B cell (primary cell): ENCODE data around the gene TRPC6. TPM values are rescaled to one million over a fixed set of nuclear protein-coding genes. Genes with fewer than 3 reads are reported as not detected.
A peak's percentile ranks its signal among the peaks of the same experiment; 100 is the strongest.

Experiments
- ATAC-seq: fragments of 200-7000 bp; cut with Tn5 transposase; one replicate; pipeline ENCODE4 v1.10.0; 2021; ENCODE audit warnings: low read depth, mild to moderate bottlenecking, moderate number of reproducible peaks, moderate library complexity
- CTCF ChIA-PET: fragments of 350-600 bp; sonication (Branson Sonifier 250); formaldehyde crosslinking; loops from one replicate; lab custom pipeline; 2021; ENCODE audit warnings: antibody characterized with exemption, inconsistent platforms; lab: Charles Lee
- POLR2A ChIA-PET: fragments of 350-600 bp; sonication (Branson Sonifier 250); formaldehyde crosslinking; loops from one replicate; lab custom pipeline; 2021; ENCODE audit warnings: antibody characterized with exemption; lab: Charles Lee
- DNase-seq: peaks from one replicate; pipeline ENCODE4 v3.0.0; 2013
- H2AFZ ChIP-seq: 2 replicates; pipeline ENCODE4 v1.6.1; 2012; ENCODE audit warnings: mild to moderate bottlenecking, low read depth, low read length; ENCODE audit not compliant: insufficient read depth, poor library complexity, severe bottlenecking
- H3K27ac ChIP-seq, 2 donors: 1 replicate in 1 of 2; 2 replicates in 1 of 2; pipeline ENCODE4 v1.5.1; 2012 to 2013; ENCODE audit warnings: low read length in 2 of 2, mild to moderate bottlenecking in 2 of 2, moderate library complexity in 1 of 2
- H3K27me3 ChIP-seq, 4 experiments: fragments of 200-600 bp in 1 of 4; sonication (generic) in 1 of 4; replicated peaks in 1 of 4; 1 replicate in 2 of 4; 2 replicates in 2 of 4; pipeline versions ENCODE4 v1.6.1 to v1.7.0; 2013 to 2016; ENCODE audit warnings: low read length in 3 of 4, mild to moderate bottlenecking in 2 of 4, mixed read lengths in 1 of 4, moderate library complexity in 1 of 4; ENCODE audit not compliant: insufficient read depth in 4 of 4, control insufficient read depth in 3 of 4; ENCODE audit errors: control extremely low read depth in 1 of 4
- H3K36me3 ChIP-seq, 2 experiments: replicated peaks in 1 of 2; 1 replicate in 1 of 2; 2 replicates in 1 of 2; pipeline versions ENCODE4 v1.6.1 to v1.7.1; 2013; ENCODE audit warnings: low read length in 1 of 2; ENCODE audit not compliant: insufficient read depth in 2 of 2, control insufficient read depth in 1 of 2; ENCODE audit errors: control extremely low read depth in 1 of 2, extremely low read depth in 1 of 2
- H3K4me1 ChIP-seq, 2 donors: fragments of 200-600 bp in 1 of 2; sonication (generic) in 1 of 2; 1 replicate in 1 of 2; 2 replicates in 1 of 2; pipeline versions ENCODE4 v1.5.1 to v1.6.1; 2013 to 2017; ENCODE audit warnings: low read length in 2 of 2; ENCODE audit not compliant: control insufficient read depth in 2 of 2, insufficient read depth in 2 of 2
- H3K4me2 ChIP-seq: replicated peaks from 2 replicates; pipeline ENCODE3; 2012; ENCODE audit warnings: mild to moderate bottlenecking, low read depth, low read length; ENCODE audit not compliant: poor library complexity, severe bottlenecking
- H3K4me3 ChIP-seq, 5 experiments: fragments of 200-600 bp in 1 of 5; sonication (generic) in 1 of 5; 1 replicate in 3 of 5; 2 replicates in 2 of 5; pipeline versions ENCODE4 v1.5.1 to v1.7.0; 2011 to 2016; ENCODE audit warnings: low read length in 4 of 5, mild to moderate bottlenecking in 4 of 5, low read depth in 2 of 5, control low read depth in 1 of 5, moderate library complexity in 1 of 5; ENCODE audit not compliant: insufficient read depth in 1 of 5; ENCODE audit errors: control extremely low read depth in 1 of 5, extremely low read depth in 1 of 5
- H3K79me2 ChIP-seq: fragments of 200-600 bp; sonication (generic); one replicate; pipeline ENCODE4 v1.6.0; 2016; ENCODE audit warnings: low read length; ENCODE audit not compliant: control insufficient read depth, insufficient read depth
- H3K9ac ChIP-seq: fragments of 200-600 bp; sonication (generic); 2 replicates; pipeline ENCODE4 v1.6.1; 2017; ENCODE audit warnings: mild to moderate bottlenecking, low read length, moderate library complexity
- H3K9me3 ChIP-seq, 3 donors: one replicate each; pipeline versions ENCODE4 v1.6.1 to v1.7.1; 2013; ENCODE audit warnings: low read length in 2 of 3; ENCODE audit not compliant: control insufficient read depth in 2 of 3, insufficient read depth in 1 of 3; ENCODE audit errors: control extremely low read depth in 1 of 3
- H4K20me1 ChIP-seq: 2 replicates; pipeline ENCODE4 v1.6.0; 2012; ENCODE audit warnings: mild to moderate bottlenecking, low read length; ENCODE audit not compliant: insufficient read depth, control insufficient read depth, poor library complexity, severe bottlenecking
- H3K27ac Mint-ChIP-seq: one replicate; pipeline ENCODE4 v1.8.0; 2021; ENCODE audit warnings: mixed read lengths
- H3K27me3 Mint-ChIP-seq: one replicate; pipeline ENCODE4 v1.8.0; 2021; ENCODE audit warnings: mixed read lengths
- H3K4me1 Mint-ChIP-seq: one replicate; pipeline ENCODE4 v1.8.0; 2021; ENCODE audit warnings: mixed read lengths
- H3K4me3 Mint-ChIP-seq: one replicate; pipeline ENCODE4 v1.8.0; 2021; ENCODE audit warnings: mixed read lengths
- H3K9me3 Mint-ChIP-seq: one replicate; pipeline ENCODE4 v1.8.0; 2022; ENCODE audit warnings: mixed read lengths; ENCODE audit not compliant: insufficient read depth
- EZH2 ChIP-seq: IDR thresholded peaks from 2 replicates; pipeline ENCODE4 v1.6.1; 2012; ENCODE audit warnings: borderline replicate concordance, low read depth, mild to moderate bottlenecking, moderate library complexity, low read length; ENCODE audit not compliant: insufficient read depth, poor library complexity, severe bottlenecking
- WGBS: methylation state at CpG from one replicate; pipeline ENCODE4 v1.1.5; 2013; ENCODE audit warnings: missing lambda C conversion rate; ENCODE audit not compliant: insufficient coverage; 5-methylcytosine and 5-hydroxymethylcytosine counted together
- intact Hi-C: fragments of 100-400 bp; cut with micrococcal nuclease; formaldehyde crosslinking; loops from one replicate; pipeline ENCODE4 v1.10.0; 2022
- polyA minus RNA-seq: library from RNA; depleted of rRNA, polyadenylated mRNA; stranded (reverse); fragments of >200 nt; gene quantifications from 2 replicates; pipeline ENCODE4 v1.2.3, GENCODE V29; 2012
- polyA plus RNA-seq: library from polyadenylated mRNA; depleted of rRNA; stranded (reverse); fragments of >200 nt; gene quantifications from 2 replicates; pipeline ENCODE4 v1.2.3, GENCODE V29; 2012
- total RNA-seq, 2 donors: library from RNA; stranded (reverse); fragments of 120-200 nt in 1 of 2; gene quantifications; 1 replicate in 1 of 2; 2 replicates in 1 of 2; pipeline versions ENCODE4 v1.2.3 to v1.2.4, GENCODE V29; 2013 to 2022
- TF ChIP-seq, protein P1 (sequence below): fragments of 200-600 bp; IDR thresholded peaks from one replicate; pipeline ENCODE4 v1.8.0; 2022; ENCODE audit warnings: antibody characterized with exemption, mild to moderate bottlenecking

Gene TRPC6
- total RNA-seq (not detected in 2 replicates), polyA plus RNA-seq (0.01 TPM in 1 of 2 replicates, not detected in the other), polyA minus RNA-seq (0.07 TPM in 1 of 2 replicates, not detected in the other)
- 0.91 TPM for total RNA-seq (2013)

DNA sequence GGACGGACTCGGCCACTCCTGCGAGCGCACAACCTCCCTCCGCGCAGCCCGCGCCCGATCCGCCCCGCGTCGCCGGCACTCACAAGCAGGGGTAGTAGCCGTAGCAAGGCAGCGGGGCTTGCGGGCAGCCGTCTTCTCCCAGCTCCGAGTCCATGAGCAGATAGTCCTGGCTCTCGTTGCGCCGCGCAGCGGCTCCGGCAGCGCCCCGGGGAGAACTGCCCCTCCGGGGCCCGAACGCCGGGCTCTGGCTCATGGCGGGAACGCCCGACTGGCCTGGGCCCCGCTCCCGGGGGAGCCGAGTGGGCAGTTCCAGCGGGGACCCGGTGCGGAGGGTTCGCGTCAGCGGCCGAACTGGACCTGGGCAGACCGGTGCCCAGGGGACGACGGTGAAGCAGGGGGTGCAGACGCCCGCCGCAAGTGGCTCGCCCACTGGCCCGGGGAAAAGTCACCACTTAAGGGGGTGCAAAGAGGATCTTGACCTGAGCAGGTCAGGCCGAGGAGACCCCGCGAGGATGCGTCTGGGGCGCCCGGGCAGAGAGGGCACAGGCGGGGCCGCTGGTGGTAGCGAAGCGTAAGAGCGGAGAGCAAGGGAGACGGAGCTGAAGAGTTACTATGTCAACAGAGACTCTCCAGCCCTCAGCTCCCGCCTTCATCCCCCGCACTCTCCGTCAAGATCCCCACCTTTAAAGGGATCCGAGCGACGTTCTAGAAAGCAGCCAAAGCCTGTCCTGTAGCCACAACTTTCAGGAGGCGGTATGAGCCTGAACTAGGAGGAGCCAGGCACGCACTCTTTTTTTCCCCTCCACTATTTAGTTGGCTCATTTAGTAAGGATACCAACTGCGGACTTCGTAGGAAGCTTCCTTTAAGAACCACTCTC is at the start of gene TRPC6:
TSS of gene TRPC6 (minus strand) at position 757 of the 878 bp plus-strand sequence. CDS start at position 253, 504 bp downstream.
- Mint-ChIP-seq H3K4me1 (no peaks in the 10 kb centered on the region), H3K27me3 (peaks cover 22% of the 10 kb centered on the region), H3K9me3 (peaks cover 5% of the 10 kb centered on the region), H3K4me3 (no peak within 1 kb of the TSS), H3K27ac (no peak within 1 kb of the TSS)
- Histone ChIP-seq H3K36me3 (no peaks in the 10 kb centered on the region), H2AFZ (no peak within 1 kb of the TSS), H3K27me3 (peaks cover 0 to 26% (median 7%) of the 10 kb centered on the region in 4 experiments), H3K4me3 (peak within 1 kb of the TSS in 1 of 5 experiments; percentile 3), H3K27ac (no peak within 1 kb of the TSS), H3K9me3 (peaks cover 0 to 19% (median 0%) of the 10 kb centered on the region in 3 donors), H3K4me2 (peak within 1 kb of the TSS; percentile 26), H3K9ac (no peak within 1 kb of the TSS), H4K20me1 (no peaks in the 10 kb centered on the region), H3K4me1 (peaks cover 0 to 4% of the 10 kb centered on the region in 2 donors), H3K79me2 (no peaks in the 10 kb centered on the region)
- 20% methylated on average over 73 of the region's 74 CpGs for WGBS
- DNase-seq (no peak), ATAC-seq (no peak)
- ChIA-PET POLR2A (no interaction called here), CTCF (no interaction called here)
- TF ChIP-seq EZH2, result no peak
- TF ChIP-seq, protein P1, sequence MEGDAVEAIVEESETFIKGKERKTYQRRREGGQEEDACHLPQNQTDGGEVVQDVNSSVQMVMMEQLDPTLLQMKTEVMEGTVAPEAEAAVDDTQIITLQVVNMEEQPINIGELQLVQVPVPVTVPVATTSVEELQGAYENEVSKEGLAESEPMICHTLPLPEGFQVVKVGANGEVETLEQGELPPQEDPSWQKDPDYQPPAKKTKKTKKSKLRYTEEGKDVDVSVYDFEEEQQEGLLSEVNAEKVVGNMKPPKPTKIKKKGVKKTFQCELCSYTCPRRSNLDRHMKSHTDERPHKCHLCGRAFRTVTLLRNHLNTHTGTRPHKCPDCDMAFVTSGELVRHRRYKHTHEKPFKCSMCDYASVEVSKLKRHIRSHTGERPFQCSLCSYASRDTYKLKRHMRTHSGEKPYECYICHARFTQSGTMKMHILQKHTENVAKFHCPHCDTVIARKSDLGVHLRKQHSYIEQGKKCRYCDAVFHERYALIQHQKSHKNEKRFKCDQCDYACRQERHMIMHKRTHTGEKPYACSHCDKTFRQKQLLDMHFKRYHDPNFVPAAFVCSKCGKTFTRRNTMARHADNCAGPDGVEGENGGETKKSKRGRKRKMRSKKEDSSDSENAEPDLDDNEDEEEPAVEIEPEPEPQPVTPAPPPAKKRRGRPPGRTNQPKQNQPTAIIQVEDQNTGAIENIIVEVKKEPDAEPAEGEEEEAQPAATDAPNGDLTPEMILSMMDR, result no peak
- intact Hi-C loops, result no loop called here

DNA sequence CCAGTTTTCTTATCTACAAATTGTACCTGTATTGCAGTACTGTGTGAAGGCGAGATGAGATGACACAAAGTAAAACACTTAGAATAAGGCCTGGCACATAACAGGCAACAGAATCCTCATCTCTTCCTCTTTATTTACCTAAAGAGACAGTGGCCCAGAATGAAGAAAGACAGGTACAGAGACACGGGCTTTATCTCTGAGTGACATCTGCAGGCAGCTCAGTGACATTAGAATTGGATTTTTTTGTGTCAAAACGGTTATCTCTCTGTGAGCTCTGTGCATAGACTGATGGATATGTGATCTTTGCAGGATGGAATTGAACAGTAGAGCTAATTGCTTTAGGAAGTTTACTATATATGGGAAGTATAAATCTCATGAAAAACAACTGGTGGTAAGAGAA is 36.2 kb upstream of the TRPC6 start:
- Mint-ChIP-seq H3K27ac (no peak overlapping the region), H3K9me3 (no peaks in the 10 kb centered on the region), H3K4me1 (no peaks in the 10 kb centered on the region), H3K27me3 (no peaks in the 10 kb centered on the region), H3K4me3 (no peak overlapping the region)
- Histone ChIP-seq H3K4me1 (no peaks in the 10 kb centered on the region), H3K4me2 (no peak overlapping the region), H3K36me3 (no peaks in the 10 kb centered on the region), H3K79me2 (no peaks in the 10 kb centered on the region), H3K27me3 (no peaks in the 10 kb centered on the region), H2AFZ (no peak overlapping the region), H3K4me3 (no peak overlapping the region), H3K9ac (no peak overlapping the region), H4K20me1 (no peaks in the 10 kb centered on the region), H3K9me3 (no peaks in the 10 kb centered on the region), H3K27ac (no peak overlapping the region)
- TF ChIP-seq, protein P1, result no peak
- TF ChIP-seq EZH2, result no peak
- 40% methylated on average over 1 of the region's 3 CpGs for WGBS
- ATAC-seq (no peak), DNase-seq (no peak)
- POLR2A ChIA-PET, result no interaction called here
- CTCF ChIA-PET, result interaction anchor here (3.0 kb wide), 1 partner anchor 163 kb away, joined by 8 read pairs; no protein-coding TSS in a partner anchor
- intact Hi-C loops, result no loop called here
